HepG2 (cell line): ENCODE measurements around the gene OSER1. TPM values are rescaled to one million over a fixed set of nuclear protein-coding genes. Genes with fewer than 3 reads are reported as not detected.

ENCODE experiments used
- ATAC-seq: fragments of 200-7000 bp; cut with Tn5 transposase; 3 replicates; pipeline ENCODE4 v1.9.1; 2020; ENCODE audit warnings: mild to moderate bottlenecking, moderate library complexity
- BruUV-seq: library from RNA; stranded (reverse); fragments of 400-500 nt; replicated peaks from 2 replicates; lab custom pipeline; 2021; lab: Mats Ljungman, UMichigan
- CTCF ChIA-PET: fragments of 300-600 bp; formaldehyde crosslinking; extraction: SDS; loops from one replicate; lab custom pipeline; 2021; ENCODE audit warnings: low total read pairs, inconsistent platforms, low intra/inter-chr PET ratio; lab: Yijun Ruan, JAX
- POLR2A ChIA-PET: fragments of 350-600 bp; sonication (Branson Sonifier 250); formaldehyde crosslinking; loops from one replicate; lab custom pipeline; 2020; ENCODE audit warnings: antibody characterized with exemption, inconsistent platforms; lab: Yijun Ruan, JAX
- DNase-seq: peaks from one replicate; pipeline ENCODE4 v3.0.0-alpha.2; 2015; ENCODE audit warnings: low spot score
- FAIRE-seq: peaks from 3 replicates; lab custom pipeline; 2011; peaks lifted over from hg19 to GRCh38; lab: Jason Lieb, UNC
- H2AFZ ChIP-seq: one replicate; pipeline ENCODE4 v1.6.1; 2011; ENCODE audit warnings: low read length, inconsistent platforms
- H3K27ac ChIP-seq: fragments of 300-600 bp; 3 replicates; pipeline ENCODE4 v1.8.0; 2011; ENCODE audit warnings: mixed run types, mild to moderate bottlenecking, mixed read lengths, low read length, inconsistent platforms; ENCODE audit not compliant: insufficient read depth; ENCODE audit errors: extremely low read length
- H3K27me3 ChIP-seq, 2 experiments: fragments of 200-600 bp in 1 of 2; 2 replicates in 1 of 2; 3 replicates in 1 of 2; pipeline versions ENCODE4 v1.6.0 to v1.8.0; 2011; ENCODE audit warnings: low read length in 2 of 2, mild to moderate bottlenecking in 2 of 2, moderate library complexity in 2 of 2, inconsistent platforms in 1 of 2; ENCODE audit not compliant: insufficient read depth in 2 of 2, control insufficient read depth in 1 of 2
- H3K36me3 ChIP-seq, 2 experiments: fragments of 200-600 bp in 1 of 2; replicated peaks in 1 of 2; 2 replicates in 1 of 2; 3 replicates in 1 of 2; pipeline versions ENCODE4 v1.5.1 to v1.8.0; 2011; ENCODE audit warnings: low read length in 2 of 2, inconsistent platforms in 1 of 2; ENCODE audit not compliant: insufficient read depth in 2 of 2, control insufficient read depth in 1 of 2
- H3K4me1 ChIP-seq: 2 replicates; pipeline ENCODE4 v1.5.1; 2012; ENCODE audit warnings: low read length, inconsistent platforms; ENCODE audit not compliant: insufficient read depth
- H3K4me2 ChIP-seq: 2 replicates; pipeline ENCODE4 v1.6.0; 2011; ENCODE audit warnings: low read depth, low read length, inconsistent platforms
- H3K4me3 ChIP-seq, 3 experiments: fragments of 200-600 bp in 1 of 3; sonication (generic), shearing (Covaris generic) in 1 of 3; replicated peaks in 1 of 3; 2 replicates each; pipeline ENCODE4 v1.5.1; 2011 to 2016; ENCODE audit warnings: low read length in 3 of 3, inconsistent platforms in 2 of 3, low read depth in 2 of 3, mild to moderate bottlenecking in 2 of 3, control low read depth in 1 of 3, mixed read lengths in 1 of 3; ENCODE audit not compliant: insufficient read depth in 1 of 3
- H3K79me2 ChIP-seq: one replicate; pipeline ENCODE4 v1.6.1; 2011; ENCODE audit warnings: low read length, inconsistent platforms; ENCODE audit not compliant: insufficient read depth
- H3K9ac ChIP-seq: 2 replicates; pipeline ENCODE4 v1.6.0; 2011; ENCODE audit warnings: mild to moderate bottlenecking, low read depth, low read length, inconsistent platforms; ENCODE audit not compliant: insufficient read depth
- H3K9me3 ChIP-seq: 2 replicates; pipeline ENCODE4 v1.5.1; 2012; ENCODE audit warnings: mild to moderate bottlenecking, low read length
- H4K20me1 ChIP-seq: 2 replicates; pipeline ENCODE4 v1.6.0; 2011; ENCODE audit warnings: inconsistent platforms, mild to moderate bottlenecking, low read length, moderate library complexity; ENCODE audit not compliant: insufficient read depth
- ARHGAP35 ChIP-seq: sonication (generic); formaldehyde crosslinking; IDR thresholded peaks from 2 replicates; pipeline ENCODE4 v1.9.0; 2022; ENCODE audit warnings: mild to moderate bottlenecking, inconsistent platforms, moderate library complexity, missing genetic modification reagents, borderline replicate concordance
- DR1 ChIP-seq: sonication (generic); formaldehyde crosslinking; IDR thresholded peaks from 2 replicates; pipeline ENCODE4 v1.8.0; 2021; ENCODE audit warnings: mild to moderate bottlenecking, missing genetic modification reagents, inconsistent platforms
- EZH2 ChIP-seq: conservative IDR thresholded peaks from 2 replicates; pipeline ENCODE4 v1.6.1; 2012; ENCODE audit warnings: mild to moderate bottlenecking, low read depth, low read length, moderate library complexity
- HOMEZ ChIP-seq: IDR thresholded peaks from 2 replicates; pipeline ENCODE4 v1.6.1; 2016; ENCODE audit warnings: low read depth
- JARID2 ChIP-seq: sonication (generic); formaldehyde crosslinking; IDR thresholded peaks from 2 replicates; pipeline ENCODE4 v1.8.1; 2023; ENCODE audit warnings: missing genetic modification reagents, inconsistent platforms; ENCODE audit not compliant: insufficient replicate concordance
- KDM6A ChIP-seq: IDR thresholded peaks from 2 replicates; pipeline ENCODE4 v1.6.1; 2016; ENCODE audit warnings: low read depth
- NR2F2 ChIP-seq: IDR thresholded peaks from 2 replicates; pipeline ENCODE4 v1.6.1; 2012; ENCODE audit warnings: low read depth, inconsistent platforms, borderline replicate concordance
- PATZ1 ChIP-seq: sonication (generic); formaldehyde crosslinking; IDR thresholded peaks from 2 replicates; pipeline ENCODE4 v1.4.0; 2020; ENCODE audit warnings: missing genetic modification reagents
- PCBP1 ChIP-seq: fragments of 200-400 bp; formaldehyde crosslinking; IDR thresholded peaks from 2 replicates; pipeline ENCODE4 v1.6.1; 2017; ENCODE audit warnings: mild to moderate bottlenecking, low read depth, low read length, borderline replicate concordance
- REST ChIP-seq, 2 experiments: IDR thresholded peaks; 2 replicates each; pipeline ENCODE4 v1.6.1; 2011 to 2012; ENCODE audit warnings: low read length in 2 of 2, borderline replicate concordance in 1 of 2, low read depth in 1 of 2, mild to moderate bottlenecking in 1 of 2, moderate library complexity in 1 of 2
- SRSF1 ChIP-seq: fragments of 200-400 bp; formaldehyde crosslinking; optimal IDR thresholded peaks from 2 replicates; pipeline ENCODE3; 2017; ENCODE audit warnings: mild to moderate bottlenecking, low read depth, low read length, moderate library complexity
- U2AF1 ChIP-seq: fragments of 200-400 bp; formaldehyde crosslinking; optimal IDR thresholded peaks from 2 replicates; pipeline ENCODE3; 2017; ENCODE audit warnings: mild to moderate bottlenecking, low read depth, low read length
- ZMYM3 ChIP-seq: sonication (generic); formaldehyde crosslinking; IDR thresholded peaks from 2 replicates; pipeline ENCODE4 v1.5.1; 2020; ENCODE audit warnings: mild to moderate bottlenecking, missing genetic modification reagents
- ZNF414 ChIP-seq: sonication (generic); formaldehyde crosslinking; IDR thresholded peaks from 2 replicates; pipeline ENCODE4 v1.5.0; 2020; ENCODE audit warnings: missing genetic modification reagents
- WGBS: methylation state at CpG from one replicate; pipeline ENCODE4 v1.1.6; 2017; ENCODE audit warnings: low lambda C conversion rate; 5-methylcytosine and 5-hydroxymethylcytosine counted together
- in situ Hi-C: cut with HindIII; loops from 2 replicates; pipeline ENCODE4 v1.10.0; 2017; ENCODE audit warnings: low pct_unique_long_range_greater_than_20kb; ENCODE audit not compliant: extremely low pct_ligation_motif_present
- intact Hi-C: fragments of 100-400 bp; cut with micrococcal nuclease; formaldehyde crosslinking; loops from one replicate; pipeline ENCODE4 v1.10.0; 2022; ENCODE audit not compliant: unreplicated experiment
- polyA plus RNA-seq, 8 experiments: library from polyadenylated mRNA; depleted of rRNA in 3 of 8; stranded (reverse) in 7 of 8; unstranded in 1 of 8; fragments of >200 nt; fragmentation: Illumina TruSeq in 4 of 8; extraction: Trizol in 4 of 8; gene quantifications; 2 replicates each; pipeline versions ENCODE4 v1.2.1 to v1.2.3, GENCODE V29; 2011 to 2016; ENCODE audit warnings: low read depth in 4 of 8, missing spikeins in 1 of 8, mixed read lengths in 1 of 8; ENCODE audit not compliant: insufficient read depth in 1 of 8
- total RNA-seq, 5 experiments: library from RNA; depleted of rRNA; stranded (reverse); fragments of >200 nt; fragmentation: Illumina TruSeq; extraction: Trizol; gene quantifications; 2 replicates each; pipeline ENCODE4 v1.2.3, GENCODE V29; 2016; ENCODE audit warnings: low read depth in 1 of 5

Gene OSER1
- total and polyA plus RNA-seq, 2 of the 13 experiments (the other 11 are each of a cell fraction or from before 2014, with no cell fraction given): 71.2 to 71.5 TPM

- TF ChIP-seq HOMEZ: no peak
- 0 out of 2 replicates have a peak, but pooled peaks have one; percentile 10 for TF ChIP-seq PATZ1 (CRISPR knock-in tag)
- TF ChIP-seq, all 625 proteins: peak for 15
Observed at GRCh38 chr20:44187054-44187771, 23.4 kb downstream of the OSER1 start, which contains the start of gene JPH2 (continued).

GRCh38 chr20:44186674-44187053 lies 23.9 kb downstream of the OSER1 start:
- H3K36me3 ChIP-seq: no peaks in the 10 kb centered on the region
- peak overlapping the region; percentile 6 to 63 (median 52); a peak in 2 of 6 replicates for H3K4me3 ChIP-seq
- H3K27ac ChIP-seq: no peak overlapping the region
- intact Hi-C loops (no loop called here), in situ Hi-C loops (loop anchor here (5.0 kb wide), 1 partner anchor 69 kb away; no protein-coding TSS in a partner anchor)
- H3K4me2 ChIP-seq: peak overlapping the region; percentile 70
- H2AFZ ChIP-seq: no peak overlapping the region
- no peak overlapping the region for H3K9ac ChIP-seq
- BruUV-seq: no TSS peak
- H3K9me3 ChIP-seq: no peaks in the 10 kb centered on the region
- ATAC-seq (no peak), DNase-seq (no peak), FAIRE-seq (no peak)
- peaks cover 29% of the 10 kb centered on the region for H3K4me1 ChIP-seq
- H3K79me2 ChIP-seq: no peaks in the 10 kb centered on the region
- no peaks in the 10 kb centered on the region for H4K20me1 ChIP-seq
- WGBS: 24% methylated on average over 11 of the region's 14 CpGs
- ChIA-PET POLR2A (no interaction called here), CTCF (no interaction called here)
- peaks cover 10 to 56% of the 10 kb centered on the region in 2 experiments; a peak in 4 of 5 replicates for H3K27me3 ChIP-seq
- TF ChIP-seq NR2F2 (no peak), JARID2 (CRISPR knock-in tag) (no peak), U2AF1 (no peak), ZNF414 (no peak), ZMYM3 (no peak), PCBP1 (0 out of 2 replicates have a peak, but pooled peaks have one; percentile 5), SRSF1 (peak; percentile 18), ARHGAP35 (no peak), DR1 (CRISPR knock-in tag) (no peak), KDM6A (CRISPR knock-in tag) (no peak), REST (IDR thresholded peaks at IDR 0.05; ENCODE audit: borderline replicate concordance in 1 of 2, low read depth in 1 of 2, low read length in 2 of 2) (no peak), EZH2 (0 out of 2 replicates have a peak, but pooled peaks have one; percentile 73)
